GM18517 (cell line): ENCODE results near the gene AP3S2.
"Not testable (repeated sequence)": the region's sequence is repeated elsewhere in the genome, so short reads cannot be mapped to it uniquely, and the experiment has no call there.

Experiments used
- ATAC-seq: cut with Tn5 transposase; IDR thresholded peaks from one replicate; pipeline ENCODE4 v1.9.1; 2021; ENCODE audit warnings: mild to moderate bottlenecking, moderate library complexity; ENCODE audit not compliant: unreplicated experiment

Gene AP3S2

DNA sequence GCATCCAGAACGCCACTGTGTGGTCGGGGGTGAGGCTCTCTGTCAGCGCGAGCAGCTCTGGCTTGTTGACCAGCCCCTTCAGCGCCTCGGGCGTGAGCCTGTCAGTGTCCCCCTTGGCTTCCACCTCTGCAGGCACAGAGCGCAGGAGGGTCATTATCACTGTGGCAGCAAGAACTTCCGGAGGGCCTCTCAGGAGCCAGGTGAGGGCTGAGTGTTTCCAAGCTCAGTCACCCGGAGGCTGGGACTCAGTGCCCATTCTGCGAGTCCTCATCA lies 10.0 kb upstream of the AP3S2 start:
- no peak for ATAC-seq

DNA sequence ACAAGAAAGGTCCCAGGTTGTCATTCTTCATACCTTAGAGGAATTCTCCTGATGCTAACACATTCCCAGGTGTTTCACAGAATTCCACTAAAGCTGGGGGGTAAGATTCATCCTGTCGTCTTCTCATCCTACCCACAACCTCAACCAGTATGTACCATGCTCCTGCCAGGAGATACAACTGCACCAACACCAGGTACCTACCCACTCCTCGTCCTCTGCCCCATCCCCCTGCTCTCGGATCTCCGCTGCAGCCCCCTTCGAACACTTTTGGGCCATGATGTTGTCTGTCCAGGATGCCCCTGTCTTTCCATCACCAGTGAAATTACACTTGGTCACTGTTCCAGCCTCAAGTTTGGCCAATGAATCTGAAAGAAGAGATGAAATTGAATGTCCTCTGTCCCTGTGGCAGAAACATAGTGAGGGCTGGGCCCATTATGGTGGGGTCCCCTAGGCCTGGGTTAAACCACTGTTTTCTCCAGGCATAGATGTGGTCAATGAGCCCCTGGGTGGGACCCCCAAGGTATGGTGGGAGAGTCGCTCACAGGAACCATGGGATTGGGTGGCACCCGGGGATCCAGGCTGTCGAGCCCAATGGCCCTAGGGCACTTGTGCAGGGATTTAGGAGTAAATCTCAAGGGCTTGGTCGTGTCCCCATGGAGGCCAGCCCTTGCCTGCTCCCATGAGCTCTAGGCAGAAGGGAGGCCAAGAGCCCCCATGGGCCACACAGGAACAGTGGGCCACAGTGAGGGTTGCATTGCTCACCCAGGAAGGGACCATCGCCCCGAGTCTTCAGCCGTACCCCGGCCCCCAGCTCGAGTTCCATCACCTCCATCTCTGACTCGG lies 9.4 kb upstream of the AP3S2 start:
- ATAC-seq = no peak

DNA sequence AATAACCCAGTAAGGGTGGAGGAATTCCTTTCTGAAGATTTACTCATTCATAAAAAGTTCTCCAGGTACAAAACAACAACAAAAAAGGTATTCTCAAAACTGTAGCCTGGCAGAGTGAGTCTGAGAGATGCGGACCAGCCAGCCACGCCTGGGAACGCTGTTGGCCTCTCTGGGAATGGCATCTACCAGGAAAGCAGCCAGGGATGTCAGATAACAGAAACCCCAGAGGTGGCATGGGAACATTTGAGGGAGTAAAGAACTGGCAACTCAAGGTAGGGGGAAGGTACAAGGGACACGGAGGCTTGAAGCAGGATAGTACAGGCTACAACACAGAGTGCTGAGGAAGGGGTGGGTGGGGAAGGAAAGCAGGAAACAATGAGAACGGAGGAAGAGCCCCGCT lies 7.1 kb upstream of the AP3S2 start:
- ATAC-seq = no peak

DNA sequence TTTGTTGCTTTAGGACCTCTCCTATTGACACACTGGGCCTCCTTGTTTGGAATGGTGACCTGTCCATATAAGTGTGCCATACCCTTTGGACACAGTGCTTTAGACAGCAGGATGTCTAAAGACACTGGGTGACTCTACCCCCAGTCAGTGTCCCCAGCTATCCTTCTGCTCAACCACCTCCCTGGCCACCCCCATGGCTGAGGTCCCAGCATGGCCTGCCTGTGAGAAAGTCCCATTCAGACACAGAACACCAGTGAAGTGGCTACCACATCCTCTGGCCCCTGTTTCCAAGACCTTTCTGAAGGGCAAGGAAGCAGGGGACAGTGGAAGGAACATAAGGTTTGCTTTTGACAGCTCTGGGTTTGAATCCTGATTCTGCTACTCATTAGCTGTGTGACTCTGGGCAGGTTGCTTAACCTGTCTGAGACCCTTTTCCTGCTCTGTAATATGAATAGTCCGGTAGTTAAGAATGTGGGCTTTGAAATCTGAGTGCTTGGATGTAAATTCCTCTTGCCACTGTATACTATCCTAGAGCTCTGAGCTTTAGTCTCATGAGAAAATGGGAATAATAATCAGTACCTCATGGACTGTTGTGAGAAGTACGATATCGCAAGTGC lies 6.3 kb upstream of the AP3S2 start:
- ATAC-seq = no peak

DNA sequence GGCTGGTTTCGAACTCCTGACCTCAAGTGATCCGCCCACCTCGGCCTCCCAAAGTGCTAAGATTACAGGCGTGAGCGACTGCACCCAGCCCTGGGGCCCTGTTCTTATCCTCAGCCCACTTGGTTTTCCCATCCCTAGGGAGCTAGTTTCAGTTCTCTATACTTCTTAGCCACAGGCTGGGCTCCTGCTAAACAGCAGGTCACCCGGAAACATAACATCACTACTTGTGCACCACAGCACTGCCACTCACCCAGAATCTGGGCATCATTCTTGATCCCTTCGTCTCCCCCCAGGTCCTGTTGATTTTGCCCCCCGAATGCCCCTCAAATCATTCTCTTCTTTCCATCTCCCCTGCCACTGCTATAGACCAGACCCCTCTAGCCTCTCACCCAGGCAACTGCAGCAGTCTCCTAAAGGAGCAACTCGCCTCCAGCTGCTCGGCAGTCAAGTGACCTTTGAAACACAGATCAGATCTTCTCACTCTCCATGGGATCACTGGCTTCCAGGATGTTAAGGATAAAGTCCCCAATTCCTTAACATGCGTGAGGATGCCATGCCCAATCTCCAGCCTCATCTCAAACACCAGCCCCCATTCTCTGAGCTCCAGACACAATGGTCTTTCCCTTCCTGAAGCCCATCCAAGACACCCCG lies 5.6 kb upstream of the AP3S2 start:
- ATAC-seq = no peak

DNA sequence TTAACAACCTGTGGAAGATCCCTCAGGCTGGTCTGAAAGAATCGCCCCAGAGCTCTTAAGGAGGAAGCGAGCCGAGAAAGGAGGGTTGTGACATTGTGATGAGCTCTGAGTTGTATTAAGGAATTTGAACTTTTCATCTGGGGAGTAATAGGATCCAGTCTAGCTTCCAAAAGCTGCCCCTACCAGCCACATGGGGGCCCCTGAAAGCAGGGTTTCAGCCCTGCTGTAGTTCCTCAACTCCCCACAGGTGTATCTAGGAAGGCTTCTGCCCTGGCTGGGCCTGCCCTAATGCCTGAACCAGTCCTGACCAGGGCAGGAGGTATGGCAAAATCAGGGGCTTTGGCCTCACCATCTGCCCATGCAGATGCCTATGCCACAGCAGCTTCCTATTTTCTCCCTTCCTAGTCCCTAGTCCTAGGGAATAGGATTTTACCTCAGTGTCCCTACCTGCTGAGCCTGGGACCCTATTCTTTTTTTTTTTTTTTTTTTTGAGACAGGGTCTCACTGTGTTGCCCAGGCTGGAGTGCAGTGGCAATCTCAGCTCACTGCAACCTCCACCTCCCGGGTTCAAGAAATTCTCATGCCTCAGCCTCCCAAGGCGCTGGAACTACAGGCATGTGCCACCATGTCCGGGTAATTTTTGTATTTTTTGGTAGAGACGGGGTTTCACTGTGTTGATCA lies 5.0 kb upstream of the AP3S2 start:
- no peak for ATAC-seq

DNA sequence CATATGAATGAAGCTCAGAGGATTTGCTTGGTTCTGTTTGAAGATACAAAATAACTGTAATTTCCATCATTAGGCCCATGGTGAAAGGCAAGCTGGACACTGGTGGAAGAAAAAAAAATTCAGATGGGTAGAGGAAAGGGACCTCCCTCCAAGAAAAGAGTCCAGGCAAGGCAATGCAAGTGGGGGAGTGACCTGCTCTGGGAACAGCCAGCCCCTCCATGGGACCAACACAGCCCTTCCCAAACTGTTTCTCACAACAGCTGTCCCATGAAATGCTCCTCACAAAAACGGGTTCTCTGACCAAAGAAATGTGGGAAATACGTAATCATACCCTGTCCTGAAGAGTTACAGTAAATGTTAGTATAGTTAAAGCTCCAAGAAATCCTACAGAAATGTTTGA lies 4.4 kb upstream of the AP3S2 start:
- no peak for ATAC-seq

DNA sequence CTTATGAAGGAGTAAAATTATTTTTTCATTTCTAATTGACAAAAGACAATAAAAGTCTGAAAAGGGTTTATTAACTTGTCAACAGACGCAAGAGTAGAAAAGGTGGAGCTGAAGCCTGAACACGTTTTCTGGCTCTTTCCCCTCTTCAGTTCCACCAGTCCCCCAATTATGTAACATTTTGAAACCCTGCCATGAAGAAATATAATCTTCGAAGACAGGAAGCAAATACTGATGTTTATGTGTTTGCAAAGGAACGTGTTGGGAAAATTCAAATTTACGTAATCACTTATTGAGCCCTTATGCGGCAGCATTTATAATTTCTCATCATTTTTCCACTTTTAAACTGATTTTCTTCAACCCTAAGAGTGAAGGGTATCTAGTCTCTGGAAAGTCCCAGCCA lies 767 bp downstream of the AP3S2 start:
- no peak for ATAC-seq

DNA sequence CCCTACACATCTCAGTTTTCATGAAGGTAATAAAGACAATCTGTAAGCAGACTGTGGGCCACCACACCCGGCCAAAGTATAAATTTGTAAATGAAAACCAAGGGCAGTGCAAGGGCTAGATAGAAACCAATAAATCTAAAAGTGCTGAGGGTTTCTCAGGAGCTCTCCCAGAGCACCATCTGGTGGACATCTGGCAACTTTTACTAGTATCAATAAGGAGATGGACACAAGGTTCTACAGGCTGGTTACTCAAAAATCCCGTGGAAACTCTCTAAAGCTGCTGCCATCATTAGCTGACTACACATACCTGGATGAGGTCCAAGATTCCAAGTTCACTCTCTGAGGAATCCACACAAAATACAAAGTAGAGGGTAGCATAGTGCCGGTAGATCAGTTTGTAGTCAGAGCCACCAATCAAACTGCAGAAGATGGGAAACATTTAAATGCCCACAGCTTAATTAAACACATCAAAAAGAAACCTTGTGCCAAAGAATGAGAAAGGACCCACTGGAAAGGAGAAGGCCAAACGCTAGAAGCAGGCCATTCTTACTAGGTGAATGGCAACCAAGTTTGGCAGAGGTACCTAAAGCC lies 5.5 kb downstream of the AP3S2 start:
- ATAC-seq = no peak

DNA sequence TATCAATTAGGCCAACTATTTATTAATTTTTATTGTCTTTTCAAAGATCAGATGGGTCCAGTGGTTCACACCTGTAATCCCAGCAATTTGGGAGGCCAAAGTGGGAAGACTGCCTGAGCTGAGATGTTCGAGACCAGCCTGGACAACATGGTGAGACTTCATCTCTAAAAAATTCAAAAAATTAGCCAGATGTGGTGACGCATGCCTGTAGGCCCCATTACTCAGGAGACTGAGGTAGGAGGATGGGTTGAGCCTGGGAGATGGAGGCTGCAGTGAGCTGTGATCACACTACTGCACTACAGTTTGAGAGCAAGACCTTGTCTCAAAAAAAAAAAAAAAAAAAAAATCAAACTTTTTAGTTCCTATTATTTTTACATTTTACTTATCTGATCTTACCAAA lies 8.2 kb downstream of the AP3S2 start:
- ATAC-seq = no peak

DNA sequence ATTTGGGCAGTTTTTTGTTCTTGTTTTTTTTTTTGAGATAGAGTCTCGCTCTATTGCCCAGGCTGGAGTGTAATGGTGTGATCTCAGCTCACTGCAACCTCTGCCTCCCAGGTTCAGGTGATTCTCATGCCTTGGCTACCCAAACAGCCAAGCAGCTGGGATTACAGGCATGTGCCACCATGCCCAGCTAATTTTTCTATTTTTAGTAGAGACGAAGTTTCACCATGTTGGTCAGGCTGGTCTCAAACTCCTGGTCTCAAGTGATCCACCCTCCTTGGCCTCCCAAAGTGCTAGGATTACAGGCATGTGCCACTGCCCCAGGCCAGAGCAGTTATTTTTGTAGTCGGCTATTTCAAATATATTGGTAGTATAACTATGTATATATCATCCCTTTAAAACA lies 8.6 kb downstream of the AP3S2 start:
- not testable (repeated sequence) for ATAC-seq

DNA sequence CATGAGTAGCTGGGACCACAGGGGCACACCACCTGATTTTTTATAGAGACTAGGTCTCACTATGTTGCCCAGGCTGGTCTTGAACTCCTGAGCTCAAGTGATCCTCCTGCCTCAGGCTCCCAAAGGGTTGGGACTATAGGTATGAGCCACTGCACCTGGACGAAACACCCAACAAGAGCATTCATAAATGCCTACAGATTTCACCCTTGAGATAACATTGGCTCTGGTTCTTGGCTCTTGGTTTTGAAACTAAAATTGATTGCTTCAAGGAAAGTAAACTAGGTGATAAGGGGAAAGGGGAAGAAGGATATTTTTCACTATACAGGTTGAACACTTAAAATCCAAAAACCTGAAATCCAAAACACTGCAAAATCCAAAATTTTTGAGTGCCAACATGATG lies 10.3 kb downstream of the AP3S2 start:
- ATAC-seq = no peak

DNA sequence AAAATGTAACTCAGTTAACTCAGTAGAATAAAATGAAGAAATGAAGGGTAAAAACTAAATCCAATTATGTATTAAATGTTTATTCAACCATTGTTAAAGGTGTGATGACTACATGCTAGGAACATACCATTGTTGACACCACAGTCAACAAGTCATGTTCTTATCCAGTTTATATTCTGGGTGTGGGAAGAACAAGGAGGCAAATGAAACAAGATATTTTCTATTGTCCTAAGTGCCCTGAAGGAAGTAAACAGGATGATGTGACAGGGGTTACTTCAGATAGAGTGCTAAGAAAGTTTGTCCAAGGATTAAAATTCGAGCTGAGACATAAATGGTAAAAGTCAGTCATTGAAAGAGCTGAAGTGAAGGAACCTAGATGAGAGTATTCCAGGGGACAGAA lies 13.1 kb downstream of the AP3S2 start:
- ATAC-seq = no peak

DNA sequence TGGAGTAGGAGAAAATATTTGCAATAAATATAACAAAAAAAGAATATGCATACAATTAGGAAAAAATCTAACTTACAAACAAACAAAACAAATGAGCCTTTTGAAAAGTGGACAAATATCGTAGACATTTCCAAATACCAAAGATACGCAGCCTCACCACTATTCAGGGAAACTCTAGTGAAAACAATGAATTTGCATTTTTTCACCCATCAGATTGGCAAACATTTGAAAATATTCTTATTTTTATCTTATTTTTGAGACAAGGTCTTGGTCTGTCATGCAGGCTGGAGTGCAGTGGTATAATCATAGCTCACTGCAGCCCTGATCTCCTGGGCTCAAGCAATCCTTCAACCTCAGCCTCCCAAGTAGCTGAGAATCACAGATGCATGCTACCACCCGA lies 15.5 kb downstream of the AP3S2 start:
- no peak for ATAC-seq

DNA sequence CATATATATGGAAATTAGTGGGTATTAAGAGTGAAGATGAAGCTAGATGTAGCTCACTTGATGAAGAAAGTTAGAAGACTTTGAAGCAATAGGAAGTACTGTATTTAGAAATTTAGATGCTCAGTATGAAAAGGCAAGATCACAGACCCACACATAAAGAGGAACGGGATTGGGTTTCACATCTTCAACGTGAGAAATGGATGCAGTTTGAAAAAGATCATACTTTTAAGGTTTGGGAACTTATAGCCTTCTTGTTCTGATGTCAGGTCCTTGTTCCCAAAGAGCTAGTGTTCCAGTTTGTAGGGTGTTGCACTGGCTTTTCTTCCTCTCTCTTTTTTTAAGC lies 16.7 kb downstream of the AP3S2 start:
- ATAC-seq = no peak

DNA sequence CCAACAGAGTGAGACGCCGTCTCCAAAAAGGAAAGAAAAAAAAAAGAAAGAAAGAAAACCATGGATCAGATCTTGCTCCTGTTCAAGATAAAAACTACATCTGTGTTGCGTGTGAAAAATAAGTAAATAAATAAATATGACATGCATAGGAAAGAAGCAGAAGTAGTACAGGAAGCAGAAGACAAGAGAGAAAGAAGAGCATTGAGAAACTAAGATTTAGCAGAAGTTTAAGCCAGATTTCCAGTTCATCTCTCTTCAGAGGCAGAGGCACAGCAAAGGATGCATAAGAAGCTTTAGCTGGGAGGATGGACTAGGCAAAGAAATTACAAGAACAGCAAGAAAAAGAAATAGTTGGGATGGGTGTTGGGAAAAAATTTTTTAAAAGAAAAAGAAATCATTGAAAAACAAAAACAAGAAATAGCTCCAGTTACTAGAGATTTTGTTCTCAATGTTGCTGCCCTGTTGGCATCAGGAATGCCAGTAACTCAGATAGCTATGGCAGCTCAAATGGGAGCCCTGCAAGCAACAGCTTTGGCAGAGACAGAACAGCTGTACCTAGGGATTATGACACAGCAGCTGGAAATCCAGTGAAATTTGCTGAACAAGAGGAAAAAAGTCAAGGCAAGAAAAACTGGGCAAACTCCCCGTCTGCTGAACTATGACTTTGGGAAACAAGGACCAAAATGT lies 17.3 kb downstream of the AP3S2 start:
- ATAC-seq = no peak

DNA sequence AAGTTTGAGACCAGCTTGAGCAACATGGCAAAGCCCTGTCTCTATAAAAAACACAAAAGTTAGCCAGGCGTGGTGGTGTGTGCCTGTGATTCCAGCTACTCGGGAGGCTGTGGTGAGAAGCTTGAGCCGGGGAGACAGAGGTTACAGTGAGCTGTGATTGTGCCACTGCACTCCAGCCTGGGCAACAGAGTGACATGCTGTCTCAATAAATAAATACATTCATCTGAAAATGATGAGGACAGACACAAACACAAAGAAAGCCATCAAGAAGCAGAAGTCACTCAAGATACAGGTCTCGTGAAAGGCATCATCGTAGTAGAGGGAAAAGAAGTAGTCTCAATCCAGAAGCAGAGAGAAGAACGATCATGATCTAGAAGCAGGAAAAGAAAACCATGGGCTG lies 18.1 kb downstream of the AP3S2 start:
- ATAC-seq = no peak

DNA sequence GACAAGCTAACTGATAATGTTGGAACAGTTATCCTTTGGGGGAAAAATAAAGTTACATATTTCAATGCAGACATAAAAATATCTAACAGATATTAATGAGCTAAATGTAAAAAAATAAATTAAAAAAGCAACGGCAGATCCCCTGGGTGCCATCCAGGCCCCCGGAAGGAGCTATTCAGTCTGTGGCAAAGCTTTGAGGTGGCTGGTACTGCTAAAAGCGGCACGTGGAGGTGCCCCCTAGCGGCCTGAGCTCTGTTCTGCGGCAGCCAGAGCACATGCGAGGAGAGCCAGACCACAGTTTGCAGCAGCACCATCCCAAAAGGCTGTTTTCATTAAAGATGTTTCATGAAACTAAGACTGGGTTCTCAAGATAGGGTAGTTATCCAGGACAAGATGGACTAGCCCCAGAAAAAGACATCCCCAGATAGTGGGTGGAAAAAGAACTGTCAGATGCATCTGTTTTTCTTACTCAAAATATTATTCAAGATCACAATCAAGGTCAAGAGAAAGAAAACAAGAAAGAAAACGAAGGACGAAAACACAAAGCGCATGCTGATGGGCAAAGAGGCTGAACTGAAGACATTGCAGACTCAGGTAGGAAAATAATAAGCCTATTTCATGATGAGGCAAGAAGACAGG lies 18.7 kb downstream of the AP3S2 start:
- ATAC-seq = peak; percentile 70

DNA sequence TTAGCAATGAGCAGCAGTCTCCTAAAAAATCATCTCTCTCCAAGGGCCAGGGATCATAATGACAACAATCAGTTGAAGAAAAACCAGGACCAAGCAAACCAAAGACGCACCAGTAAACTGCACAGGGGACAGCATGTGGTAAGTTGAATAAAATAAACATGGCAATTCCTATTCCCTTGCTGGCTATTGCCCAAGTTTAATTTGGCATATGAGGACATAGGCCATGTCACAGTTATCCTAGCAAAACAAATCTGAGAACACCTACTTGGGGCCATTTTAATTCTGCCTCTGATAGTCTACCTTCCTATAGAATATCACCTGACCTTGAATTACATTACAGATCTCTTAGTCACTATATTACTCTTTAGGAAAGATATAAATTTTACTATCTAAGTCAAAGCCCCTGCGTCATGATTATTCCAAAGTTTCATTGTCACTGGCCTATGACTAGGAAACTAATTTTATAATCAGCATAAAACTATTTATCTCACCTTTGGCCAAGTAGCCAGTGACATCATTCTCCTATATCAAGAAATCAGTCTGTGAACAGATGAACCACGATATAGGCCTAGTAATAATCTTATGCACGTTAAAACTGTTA lies 23.0 kb downstream of the AP3S2 start:
- no peak for ATAC-seq

DNA sequence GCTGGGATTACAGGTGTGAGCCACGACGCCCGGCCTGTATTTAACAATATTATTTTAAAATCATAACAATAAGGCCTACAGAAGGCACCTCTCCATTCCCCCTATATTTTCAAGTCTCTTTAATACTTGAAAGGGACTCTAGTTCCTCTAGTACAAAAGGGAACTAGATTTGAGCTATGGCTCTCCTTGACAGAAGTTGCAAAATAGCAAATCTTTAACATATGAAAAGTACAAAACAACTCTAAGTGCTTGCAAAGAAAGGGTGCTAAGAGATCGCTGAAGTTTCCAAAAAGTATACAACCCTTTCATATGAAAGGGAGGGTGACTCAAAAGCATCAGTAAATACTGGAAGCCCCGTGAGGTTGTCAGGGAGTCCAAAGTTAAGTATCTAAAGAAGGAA lies 23.8 kb downstream of the AP3S2 start:
- no peak for ATAC-seq
